WTC11 (cell line): ENCODE results near the gene SPTAN1.

Experiments used
- CREM ChIP-seq: sonication (generic); formaldehyde crosslinking; IDR thresholded peaks from 2 replicates; pipeline ENCODE4 v1.8.1; 2022; ENCODE audit warnings: mild to moderate bottlenecking, missing genetic modification reagents, moderate library complexity
- CTCF ChIP-seq: fragments of 200-600 bp; IDR thresholded peaks from 2 replicates; pipeline ENCODE4 v1.8.0; 2022; ENCODE audit warnings: antibody characterized with exemption
- ESRRA ChIP-seq: sonication (generic); formaldehyde crosslinking; IDR thresholded peaks from 2 replicates; pipeline ENCODE4 v1.8.1; 2022; ENCODE audit warnings: mild to moderate bottlenecking, missing genetic modification reagents, borderline replicate concordance
- IRF2 ChIP-seq: sonication (generic); formaldehyde crosslinking; IDR thresholded peaks from 2 replicates; pipeline ENCODE4 v1.8.0; 2022; ENCODE audit warnings: low read depth, missing genetic modification reagents, borderline replicate concordance
- ZNF138 ChIP-seq: sonication (generic); formaldehyde crosslinking; conservative IDR thresholded peaks from 2 replicates; pipeline ENCODE4 v1.8.1; 2022; ENCODE audit warnings: mild to moderate bottlenecking, moderate library complexity, missing genetic modification reagents
- ZNF423 ChIP-seq: fragments of 250-450 bp; sonication (Bioruptor Pico); IDR thresholded peaks from 2 replicates; pipeline ENCODE4 v2.1.2; 2022; ENCODE audit warnings: mild to moderate bottlenecking, moderate library complexity
- TF ChIP-seq, protein P1 (sequence below): sonication (generic); formaldehyde crosslinking; IDR thresholded peaks from 2 replicates; pipeline ENCODE4 v1.8.1; 2022; ENCODE audit warnings: mild to moderate bottlenecking, moderate library complexity, missing genetic modification reagents
- TF ChIP-seq, protein P2 (sequence below): sonication (generic); formaldehyde crosslinking; IDR thresholded peaks from 2 replicates; pipeline ENCODE4 v1.8.1; 2022; ENCODE audit warnings: low read depth, missing genetic modification reagents, borderline replicate concordance

- TF ChIP-seq, protein P1, sequence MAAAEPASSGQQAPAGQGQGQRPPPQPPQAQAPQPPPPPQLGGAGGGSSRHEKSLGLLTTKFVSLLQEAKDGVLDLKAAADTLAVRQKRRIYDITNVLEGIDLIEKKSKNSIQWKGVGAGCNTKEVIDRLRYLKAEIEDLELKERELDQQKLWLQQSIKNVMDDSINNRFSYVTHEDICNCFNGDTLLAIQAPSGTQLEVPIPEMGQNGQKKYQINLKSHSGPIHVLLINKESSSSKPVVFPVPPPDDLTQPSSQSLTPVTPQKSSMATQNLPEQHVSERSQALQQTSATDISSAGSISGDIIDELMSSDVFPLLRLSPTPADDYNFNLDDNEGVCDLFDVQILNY (CRISPR knock-in tag): no peak
- TF ChIP-seq ESRRA (CRISPR knock-in tag) (no peak), CTCF (no peak), ZNF423 (no peak), CREM (no peak), ZNF138 (no peak), IRF2 (CRISPR knock-in tag) (no peak)
- TF ChIP-seq, protein P2, sequence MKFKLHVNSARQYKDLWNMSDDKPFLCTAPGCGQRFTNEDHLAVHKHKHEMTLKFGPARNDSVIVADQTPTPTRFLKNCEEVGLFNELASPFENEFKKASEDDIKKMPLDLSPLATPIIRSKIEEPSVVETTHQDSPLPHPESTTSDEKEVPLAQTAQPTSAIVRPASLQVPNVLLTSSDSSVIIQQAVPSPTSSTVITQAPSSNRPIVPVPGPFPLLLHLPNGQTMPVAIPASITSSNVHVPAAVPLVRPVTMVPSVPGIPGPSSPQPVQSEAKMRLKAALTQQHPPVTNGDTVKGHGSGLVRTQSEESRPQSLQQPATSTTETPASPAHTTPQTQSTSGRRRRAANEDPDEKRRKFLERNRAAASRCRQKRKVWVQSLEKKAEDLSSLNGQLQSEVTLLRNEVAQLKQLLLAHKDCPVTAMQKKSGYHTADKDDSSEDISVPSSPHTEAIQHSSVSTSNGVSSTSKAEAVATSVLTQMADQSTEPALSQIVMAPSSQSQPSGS (CRISPR knock-in tag): no peak
Observed at GRCh38 chr9:128526720-128527119, 25.7 kb upstream of the SPTAN1 start.
